Measurements from ENCODE around the gene MINDY2.
A peak's percentile ranks its signal among the peaks of the same experiment; 100 is the strongest.

MINDY2 gene

DNA sequence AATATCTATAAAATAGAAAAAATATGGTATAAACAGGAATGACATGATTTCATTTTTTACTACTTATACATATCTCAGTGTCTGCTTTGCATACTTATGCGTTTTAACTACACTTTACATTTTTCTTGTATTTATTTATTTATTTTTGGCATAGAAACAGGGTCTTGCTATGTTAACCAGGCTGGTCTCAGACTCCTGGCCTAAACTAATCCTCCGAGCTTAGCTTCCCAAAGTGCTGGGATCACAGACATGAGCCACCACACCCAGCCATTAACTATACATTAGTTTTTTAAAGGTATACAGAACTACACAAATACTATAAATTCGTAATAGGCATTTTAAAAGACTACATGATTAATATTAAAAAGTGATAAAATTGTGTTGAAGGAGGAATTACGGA, 30.7 kb upstream of the MINDY2 start:
- TF ChIP-seq FOXP2 (optimal IDR thresholded peaks at IDR 0.05; ENCODE audit: borderline replicate concordance, extremely low read depth, extremely low read length, insufficient read depth), result no peak
- TF ChIP-seq, protein P1, sequence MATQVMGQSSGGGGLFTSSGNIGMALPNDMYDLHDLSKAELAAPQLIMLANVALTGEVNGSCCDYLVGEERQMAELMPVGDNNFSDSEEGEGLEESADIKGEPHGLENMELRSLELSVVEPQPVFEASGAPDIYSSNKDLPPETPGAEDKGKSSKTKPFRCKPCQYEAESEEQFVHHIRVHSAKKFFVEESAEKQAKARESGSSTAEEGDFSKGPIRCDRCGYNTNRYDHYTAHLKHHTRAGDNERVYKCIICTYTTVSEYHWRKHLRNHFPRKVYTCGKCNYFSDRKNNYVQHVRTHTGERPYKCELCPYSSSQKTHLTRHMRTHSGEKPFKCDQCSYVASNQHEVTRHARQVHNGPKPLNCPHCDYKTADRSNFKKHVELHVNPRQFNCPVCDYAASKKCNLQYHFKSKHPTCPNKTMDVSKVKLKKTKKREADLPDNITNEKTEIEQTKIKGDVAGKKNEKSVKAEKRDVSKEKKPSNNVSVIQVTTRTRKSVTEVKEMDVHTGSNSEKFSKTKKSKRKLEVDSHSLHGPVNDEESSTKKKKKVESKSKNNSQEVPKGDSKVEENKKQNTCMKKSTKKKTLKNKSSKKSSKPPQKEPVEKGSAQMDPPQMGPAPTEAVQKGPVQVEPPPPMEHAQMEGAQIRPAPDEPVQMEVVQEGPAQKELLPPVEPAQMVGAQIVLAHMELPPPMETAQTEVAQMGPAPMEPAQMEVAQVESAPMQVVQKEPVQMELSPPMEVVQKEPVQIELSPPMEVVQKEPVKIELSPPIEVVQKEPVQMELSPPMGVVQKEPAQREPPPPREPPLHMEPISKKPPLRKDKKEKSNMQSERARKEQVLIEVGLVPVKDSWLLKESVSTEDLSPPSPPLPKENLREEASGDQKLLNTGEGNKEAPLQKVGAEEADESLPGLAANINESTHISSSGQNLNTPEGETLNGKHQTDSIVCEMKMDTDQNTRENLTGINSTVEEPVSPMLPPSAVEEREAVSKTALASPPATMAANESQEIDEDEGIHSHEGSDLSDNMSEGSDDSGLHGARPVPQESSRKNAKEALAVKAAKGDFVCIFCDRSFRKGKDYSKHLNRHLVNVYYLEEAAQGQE (IDR thresholded peaks at IDR 0.05; ENCODE audit: insufficient read depth in 1 of 2, low read depth in 2 of 2, low read length in 2 of 2), result no peak
- TF ChIP-seq POLR2AphosphoS5 (IDR thresholded peaks at IDR 0.05; ENCODE audit: low read depth, low read length), result no peak
- no peak for TF ChIP-seq SIN3A (IDR thresholded peaks at IDR 0.05; ENCODE audit: borderline replicate concordance, insufficient read depth, low read length)
- TF ChIP-seq TAF1 (IDR thresholded peaks at IDR 0.05; ENCODE audit: borderline replicate concordance, insufficient read depth, low read length), result no peak

DNA sequence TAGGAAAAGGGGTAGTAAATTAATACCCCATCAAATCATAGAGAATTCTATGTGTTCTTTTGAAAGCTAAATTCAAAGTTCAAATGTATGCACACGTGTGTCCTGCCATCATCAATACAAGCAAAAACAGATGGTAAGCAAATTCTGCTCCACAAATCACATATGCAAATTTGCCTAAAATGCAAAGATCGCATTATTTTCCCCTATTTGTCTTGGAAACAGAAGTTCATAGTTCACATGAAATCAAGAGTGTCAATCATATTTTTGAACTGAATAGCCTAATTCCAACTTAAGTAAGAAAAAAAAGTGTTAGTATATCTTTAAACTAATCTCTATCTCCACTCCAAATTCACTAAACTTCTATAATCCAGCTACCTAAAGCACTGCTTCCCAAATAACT, 30.1 kb upstream of the MINDY2 start:
- TF ChIP-seq TAF1 (IDR thresholded peaks at IDR 0.05; ENCODE audit: borderline replicate concordance, insufficient read depth, low read length) (no peak), FOXP2 (optimal IDR thresholded peaks at IDR 0.05; ENCODE audit: borderline replicate concordance, extremely low read depth, extremely low read length, insufficient read depth) (no peak), SIN3A (IDR thresholded peaks at IDR 0.05; ENCODE audit: borderline replicate concordance, insufficient read depth, low read length) (no peak), POLR2AphosphoS5 (IDR thresholded peaks at IDR 0.05; ENCODE audit: low read depth, low read length) (no peak)
- TF ChIP-seq, protein P1 (IDR thresholded peaks at IDR 0.05; ENCODE audit: insufficient read depth in 1 of 2, low read depth in 2 of 2, low read length in 2 of 2), result no peak

DNA sequence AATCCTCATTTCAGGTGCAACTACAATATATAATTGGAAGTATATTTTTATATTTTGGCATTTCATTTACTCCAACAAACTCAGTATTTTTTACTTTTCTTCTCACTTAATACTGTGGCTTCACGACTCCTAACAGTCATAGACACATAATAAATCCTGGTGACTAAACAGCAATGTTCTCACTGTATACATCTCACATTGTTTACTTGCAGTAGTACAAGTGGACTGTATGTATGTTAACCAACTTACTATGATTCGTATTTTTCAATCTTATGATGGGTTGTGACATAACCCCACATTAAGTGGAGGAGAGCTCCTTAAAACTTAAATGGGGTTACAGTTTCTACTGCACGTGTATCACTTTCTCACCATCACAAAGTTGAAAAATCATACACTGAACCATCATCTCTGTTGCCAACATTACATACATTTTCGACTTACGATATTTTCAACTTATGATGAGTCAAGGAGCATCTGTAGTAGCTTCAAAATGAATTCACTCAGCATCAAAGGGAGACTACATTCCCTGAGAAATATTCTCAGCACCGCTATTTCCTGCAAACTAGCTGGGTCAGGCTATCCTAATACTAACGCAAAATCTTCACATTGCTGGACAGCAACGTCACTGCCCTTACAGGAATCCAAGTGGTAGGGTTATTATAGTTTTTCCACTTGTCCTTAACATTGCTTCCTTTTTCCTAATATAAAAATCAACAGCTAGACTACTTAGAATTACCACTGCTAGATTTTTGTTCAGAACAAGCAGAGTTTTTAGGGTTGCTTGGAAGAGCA, 28.9 kb upstream of the MINDY2 start:
- no peak for TF ChIP-seq FOXP2 (optimal IDR thresholded peaks at IDR 0.05; ENCODE audit: borderline replicate concordance, extremely low read depth, extremely low read length, insufficient read depth)
- TF ChIP-seq, protein P1 (IDR thresholded peaks at IDR 0.05; ENCODE audit: insufficient read depth in 1 of 2, low read depth in 2 of 2, low read length in 2 of 2), result peak; percentile 39 to 79; a peak in 3 of 4 replicates
- TF ChIP-seq POLR2AphosphoS5 (IDR thresholded peaks at IDR 0.05; ENCODE audit: low read depth, low read length), result no peak
- TF ChIP-seq SIN3A (IDR thresholded peaks at IDR 0.05; ENCODE audit: borderline replicate concordance, insufficient read depth, low read length), result no peak
- no peak for TF ChIP-seq TAF1 (IDR thresholded peaks at IDR 0.05; ENCODE audit: borderline replicate concordance, insufficient read depth, low read length)

DNA sequence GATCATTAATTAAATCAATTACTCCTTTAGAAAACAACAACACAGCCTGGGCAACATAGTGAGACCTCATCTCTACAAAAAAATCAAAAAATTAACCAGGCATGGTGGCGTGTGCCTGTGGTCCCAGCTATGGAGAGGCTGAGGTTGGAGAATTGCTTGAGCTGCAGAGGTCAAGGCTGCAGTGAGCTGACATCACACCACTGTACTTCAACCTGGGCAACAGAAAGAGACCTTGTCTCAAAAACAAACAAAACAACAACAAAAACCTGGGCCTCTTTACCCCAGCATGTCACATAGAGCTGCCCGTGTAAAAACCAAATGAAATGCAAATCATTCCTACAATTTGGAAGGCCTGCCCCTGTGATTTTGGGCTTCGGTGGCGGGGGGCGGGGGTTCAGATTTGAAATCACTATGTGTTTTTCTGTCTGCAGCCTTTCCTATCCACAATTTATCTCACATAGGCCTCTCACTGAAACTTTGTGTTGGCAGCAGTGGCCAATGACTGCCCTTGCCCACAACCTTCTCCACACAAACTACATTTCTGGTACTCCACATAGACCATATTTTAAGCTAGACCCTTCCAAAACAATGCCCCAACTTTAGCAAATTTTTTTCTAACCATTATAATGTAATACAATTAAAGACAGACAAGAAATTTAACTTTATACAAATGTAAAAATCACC, 28.1 kb upstream of the MINDY2 start:
- TF ChIP-seq, protein P1 (IDR thresholded peaks at IDR 0.05; ENCODE audit: insufficient read depth in 1 of 2, low read depth in 2 of 2, low read length in 2 of 2), result no peak
- TF ChIP-seq FOXP2 (optimal IDR thresholded peaks at IDR 0.05; ENCODE audit: borderline replicate concordance, extremely low read depth, extremely low read length, insufficient read depth), result no peak
- TF ChIP-seq TAF1 (IDR thresholded peaks at IDR 0.05; ENCODE audit: borderline replicate concordance, insufficient read depth, low read length), result no peak
- no peak for TF ChIP-seq SIN3A (IDR thresholded peaks at IDR 0.05; ENCODE audit: borderline replicate concordance, insufficient read depth, low read length)
- no peak for TF ChIP-seq POLR2AphosphoS5 (IDR thresholded peaks at IDR 0.05; ENCODE audit: low read depth, low read length)

Data from PFSK-1 (cell line).